CD4-positive, alpha-beta T cell treated with Interferon gamma for 1 hour (primary cell): ENCODE results near the gene CXCL14.
A peak's percentile ranks its signal among the peaks of the same experiment; 100 is the strongest.

Experiments
- DNase-seq: peaks from one replicate; pipeline ENCODE4 v3.0.0-alpha.2; 2020

CXCL14 gene

DNA sequence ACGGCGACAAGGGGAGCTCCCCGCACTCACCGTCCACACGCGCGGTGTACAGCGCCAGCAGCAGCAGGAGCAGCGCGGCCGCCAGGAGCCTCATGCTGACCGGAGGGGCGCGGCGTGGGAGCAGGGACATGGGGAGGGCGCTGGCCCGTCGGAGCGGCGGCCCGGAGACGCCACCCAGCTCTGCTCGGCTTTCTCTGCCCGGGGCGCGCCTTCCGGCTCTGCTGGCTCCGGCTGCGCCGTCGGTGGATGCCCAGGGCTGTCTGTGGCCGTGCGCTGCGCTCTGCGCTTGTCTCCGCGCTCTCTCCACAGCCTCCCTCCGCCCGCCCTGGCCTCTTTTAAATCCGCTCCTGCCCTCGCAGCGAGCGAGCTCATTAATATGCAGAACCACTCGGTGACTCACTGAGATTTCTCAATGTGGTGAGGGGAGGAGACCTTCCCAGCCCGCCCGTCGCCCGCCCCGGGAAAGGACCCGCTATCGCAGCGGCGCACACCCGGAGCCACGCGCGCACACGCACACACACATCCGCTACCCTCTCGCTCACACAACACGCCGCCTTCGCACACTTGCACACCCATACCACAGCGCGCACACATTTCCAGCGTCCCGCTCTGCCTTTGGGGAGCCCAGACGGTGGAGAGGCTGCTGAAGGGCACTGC, at the start of gene CXCL14:
Gene CXCL14 (minus strand): TSS at position 307 of the 657 bp plus-strand sequence. CDS start 213 bp downstream, at position 94.
- DNase-seq: peak; percentile 22

DNA sequence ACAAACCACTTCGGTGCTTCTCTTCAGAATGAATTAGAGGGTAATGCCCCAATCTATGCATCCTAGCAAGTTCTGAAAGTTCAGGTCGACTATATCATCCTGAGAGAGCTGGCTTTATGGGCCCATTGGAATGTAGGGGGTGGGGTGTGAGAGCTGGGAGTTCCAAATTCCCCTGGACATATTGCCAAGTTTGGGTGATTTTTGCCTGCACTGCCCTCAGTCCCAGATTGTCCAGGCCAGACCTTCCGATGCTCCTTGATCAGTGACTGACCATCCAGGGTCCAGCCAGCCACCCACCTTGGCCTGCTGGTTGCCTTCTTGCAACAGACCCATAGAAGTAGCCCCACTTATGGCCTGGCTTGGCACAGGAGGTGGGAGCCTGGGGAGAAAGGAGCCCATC, 47.8 kb upstream of the CXCL14 start:
- no peak for DNase-seq

- no peak for DNase-seq
Observed at GRCh38 chr5:135625961-135626360, 47.2 kb upstream of the CXCL14 start.

- DNase-seq: no peak
Observed at GRCh38 chr5:135625486-135625885, 46.7 kb upstream of the CXCL14 start.

DNA sequence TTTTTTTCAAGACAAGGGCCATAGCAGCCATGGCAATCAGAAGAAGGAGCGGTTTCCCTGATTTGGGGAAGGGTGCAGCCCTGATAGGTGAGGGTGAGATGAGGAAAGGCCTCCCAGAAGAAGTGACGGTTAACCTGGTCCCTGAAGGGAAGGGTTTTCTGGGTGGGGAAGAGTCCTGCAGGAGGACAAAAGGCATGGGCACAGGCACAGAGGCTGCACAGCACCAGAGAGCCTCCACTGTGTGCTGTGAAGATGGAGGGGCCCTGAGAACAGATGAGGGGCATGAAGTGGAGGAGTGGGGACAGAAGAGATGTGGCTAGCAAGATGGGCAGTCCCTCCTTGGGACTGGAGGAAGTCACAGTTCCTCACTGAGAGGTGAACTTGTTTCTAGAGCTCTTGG, 46.3 kb upstream of the CXCL14 start:
- no peak for DNase-seq

GRCh38 chr5:135623186-135623715, 44.5 kb upstream of the CXCL14 start:
- no peak for DNase-seq

GRCh38 chr5:135615581-135616260, 36.9 kb upstream of the CXCL14 start:
- DNase-seq: no peak

- no peak for DNase-seq
Observed at GRCh38 chr5:135615171-135615570, 36.4 kb upstream of the CXCL14 start.

DNA sequence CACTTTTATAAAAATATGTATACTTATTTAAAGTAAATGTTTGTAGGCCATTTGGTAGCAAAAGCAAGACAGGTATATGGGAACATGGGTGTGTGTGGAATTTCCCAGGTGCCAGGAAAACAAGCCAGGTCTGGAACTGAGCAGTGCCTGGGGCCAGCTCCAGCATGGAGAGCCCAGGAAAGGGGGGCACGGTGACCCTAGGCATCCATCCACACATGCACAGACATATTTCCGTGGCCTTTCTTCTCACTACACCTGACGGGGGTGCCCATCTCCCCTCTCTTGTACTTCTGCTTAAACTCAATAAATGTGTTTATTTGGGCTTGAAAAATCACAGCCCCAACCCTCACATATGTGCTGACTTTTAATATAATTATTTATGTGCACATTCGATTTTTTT, 31.2 kb upstream of the CXCL14 start:
- no peak for DNase-seq

DNA sequence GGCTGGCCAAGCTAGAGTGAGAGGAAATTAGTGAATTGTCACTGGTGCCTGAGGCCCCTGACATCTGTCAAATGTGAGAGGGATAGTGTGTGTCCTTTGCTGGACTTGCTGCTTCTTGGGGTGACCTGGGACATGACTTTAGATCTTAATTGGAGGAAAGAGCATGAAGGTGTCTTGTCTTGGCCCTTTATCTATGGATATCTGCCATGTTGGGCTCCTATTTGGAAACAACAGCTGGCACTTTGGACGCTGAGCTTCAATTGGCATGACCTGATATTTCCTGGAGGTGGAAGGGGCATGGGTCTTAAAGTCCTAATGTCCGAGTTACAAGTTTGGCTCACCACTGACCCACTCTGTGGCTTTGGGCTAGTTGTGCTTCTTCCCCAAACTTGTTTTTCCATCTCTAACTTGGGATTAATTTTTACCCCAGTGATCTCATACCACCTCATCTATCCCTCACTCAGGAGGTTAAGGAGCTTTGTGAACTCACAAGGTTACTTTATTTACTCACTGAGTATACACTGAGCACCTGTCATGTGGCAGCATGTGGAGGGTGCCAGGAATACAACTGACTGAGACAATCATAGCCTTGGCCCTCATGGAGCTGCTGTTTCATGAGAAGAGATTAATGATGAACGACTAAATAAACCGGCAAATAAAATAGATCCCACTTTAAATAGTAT, 30.1 kb upstream of the CXCL14 start:
- no peak for DNase-seq

GRCh38 chr5:135608361-135608760, 29.6 kb upstream of the CXCL14 start:
- DNase-seq: no peak

DNA sequence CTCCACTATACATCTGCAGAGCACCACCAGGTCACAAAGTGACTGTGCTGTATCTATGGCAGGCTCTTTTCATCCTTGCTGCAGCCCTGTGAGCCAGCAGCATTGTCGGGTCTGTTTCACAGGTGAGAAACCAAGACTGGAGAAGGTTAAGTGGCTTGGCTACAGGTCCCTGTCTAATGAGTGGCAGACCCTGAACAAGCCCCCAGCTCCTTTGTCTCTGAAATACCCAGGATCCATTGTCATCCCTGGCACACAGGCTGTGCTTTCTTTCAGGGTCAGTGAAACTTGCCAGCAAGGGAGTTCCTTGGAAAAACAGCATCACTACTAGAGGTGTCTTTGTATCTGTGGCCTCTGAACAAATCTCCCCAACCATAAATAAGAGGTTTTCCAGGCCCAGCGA, 27.6 kb upstream of the CXCL14 start:
- no peak for DNase-seq

- no peak for DNase-seq
Observed at GRCh38 chr5:135605221-135605620, 26.4 kb upstream of the CXCL14 start.

DNA sequence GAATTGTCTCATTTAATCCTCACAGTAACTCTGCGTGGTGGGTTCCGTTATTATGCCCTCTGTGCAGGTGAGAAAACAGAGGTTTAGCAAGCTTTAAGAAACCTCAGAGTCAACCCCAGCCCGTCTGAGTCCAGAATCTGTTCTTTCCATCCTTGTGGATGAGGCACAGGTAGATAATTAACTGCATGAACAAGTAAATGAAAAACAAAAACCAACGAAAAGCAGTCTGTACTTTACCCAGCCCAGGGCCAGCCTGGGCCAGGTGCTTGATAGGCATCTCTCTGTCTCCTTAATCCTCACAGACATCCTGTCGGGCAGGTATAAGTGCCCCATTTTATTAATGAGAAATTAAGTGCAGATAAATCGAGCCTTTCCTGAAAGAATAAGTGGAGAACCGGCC, 25.3 kb upstream of the CXCL14 start:
- DNase-seq: no peak

GRCh38 chr5:135602882-135603721, 24.3 kb upstream of the CXCL14 start:
- DNase-seq: no peak

- DNase-seq: no peak
Observed at GRCh38 chr5:135601466-135601865, 22.7 kb upstream of the CXCL14 start.

- DNase-seq: no peak
Observed at GRCh38 chr5:135600971-135601381, 22.2 kb upstream of the CXCL14 start.

- no peak for DNase-seq
Observed at GRCh38 chr5:135600152-135600570, 21.4 kb upstream of the CXCL14 start.

GRCh38 chr5:135599421-135600151, 20.8 kb upstream of the CXCL14 start:
- no peak for DNase-seq

DNA sequence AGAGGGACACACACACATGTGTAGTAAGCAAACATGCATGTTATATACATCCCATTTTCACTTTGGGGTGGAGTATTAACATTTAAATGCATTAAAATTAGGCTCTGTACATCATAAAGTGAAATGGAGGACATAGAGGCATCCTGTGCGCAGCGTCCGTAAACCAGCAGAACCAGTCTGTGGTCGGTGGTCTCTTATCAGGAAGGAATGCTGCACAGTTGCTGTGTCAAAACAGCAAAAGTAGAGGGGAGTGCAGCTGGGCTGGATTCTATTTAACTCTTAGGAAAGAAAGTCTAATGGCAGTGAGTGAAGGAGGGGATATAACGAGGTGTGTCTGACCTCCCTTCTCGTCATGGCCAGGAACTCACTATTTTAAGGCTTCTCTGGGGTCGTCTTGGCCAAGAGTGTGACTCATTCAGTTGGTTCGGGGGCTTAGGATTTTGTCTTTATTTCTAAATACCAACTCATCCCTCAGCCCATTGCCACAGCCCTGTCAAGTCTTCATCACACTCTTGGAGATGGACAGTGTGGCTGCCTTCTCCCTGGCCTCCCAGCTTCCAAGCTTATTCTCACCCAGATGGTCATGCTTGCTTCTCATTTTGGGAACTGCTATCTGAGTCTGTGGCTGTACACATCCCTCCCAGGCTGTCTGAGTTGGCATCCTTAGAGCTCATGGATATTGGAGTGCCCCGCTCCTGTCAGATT, 20.1 kb upstream of the CXCL14 start:
- no peak for DNase-seq

DNA sequence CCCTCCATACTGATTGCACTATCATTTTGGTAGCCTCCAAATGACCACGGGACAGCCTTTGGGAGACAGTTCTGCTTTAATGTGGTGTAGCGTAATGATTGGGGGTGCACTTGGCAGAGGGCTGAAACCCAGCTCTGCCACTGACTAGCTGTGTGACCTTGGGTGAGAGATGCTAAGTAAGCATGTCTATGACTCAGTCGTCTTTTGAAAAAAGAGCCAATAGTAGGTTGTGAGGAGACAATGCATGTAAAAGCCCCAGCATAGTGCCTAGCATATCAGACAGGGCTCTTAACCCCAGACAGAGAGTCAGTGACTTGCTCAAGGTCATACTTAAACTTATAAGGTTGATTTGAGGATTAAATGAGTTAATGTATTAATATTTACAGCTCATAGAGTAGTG, 18.0 kb upstream of the CXCL14 start:
- DNase-seq: no peak
